GM12873 (cell line): ENCODE measurements around the gene AGBL4.
A peak's percentile ranks its signal among the peaks of the same experiment; 100 is the strongest.

ENCODE experiments used
- CTCF ChIP-seq: IDR thresholded peaks from 2 replicates; pipeline ENCODE4 v1.5.1; 2012; ENCODE audit warnings: low read depth, mild to moderate bottlenecking, moderate library complexity, low read length, control low read depth; ENCODE audit not compliant: insufficient read depth; ENCODE audit errors: missing control alignments

Gene AGBL4

GRCh38 chr1:48917901-48918603 is 1105.7 kb downstream of the AGBL4 start:
- TF ChIP-seq CTCF, result no peak

- no peak for TF ChIP-seq CTCF
These were observed 1106.7 kb downstream of the AGBL4 start for GRCh38 chr1:48917070-48917454.

GRCh38 chr1:48916130-48917069 is 1107.4 kb downstream of the AGBL4 start:
- peak; percentile 52 for TF ChIP-seq CTCF

DNA sequence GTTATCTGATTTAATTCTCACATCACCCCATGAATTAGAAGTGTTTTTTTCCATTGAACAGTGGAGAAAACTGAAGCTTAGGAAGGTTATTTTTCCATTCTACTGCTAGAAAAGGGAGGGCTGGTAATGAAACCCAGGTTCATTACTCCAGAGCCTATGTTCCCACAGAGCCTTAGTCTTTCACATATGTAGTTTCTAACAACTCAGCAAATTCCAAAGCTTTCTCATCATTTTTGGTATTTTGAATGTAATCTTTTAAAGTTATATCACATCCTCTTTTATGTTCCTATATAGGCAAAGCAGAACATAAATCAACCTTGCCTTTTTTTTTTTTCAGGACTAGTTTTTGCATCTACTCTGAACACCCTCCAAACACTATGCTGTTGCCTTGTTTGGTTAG is 1115.1 kb downstream of the AGBL4 start:
- TF ChIP-seq CTCF, result no peak

GRCh38 chr1:48906729-48907128 is 1117.0 kb downstream of the AGBL4 start:
- TF ChIP-seq CTCF, result no peak

- TF ChIP-seq CTCF, result no peak
These were observed 1117.6 kb downstream of the AGBL4 start for GRCh38 chr1:48906164-48906563.

GRCh38 chr1:48903291-48903690 is 1120.5 kb downstream of the AGBL4 start:
- peak; percentile 12 for TF ChIP-seq CTCF
